GM23338 (cell line): ENCODE measurements around the gene PTPRN2.

ENCODE experiments used
- CREB1 ChIP-seq: fragments of 250-450 bp; sonication (Bioruptor Pico); IDR thresholded peaks from 2 replicates; pipeline ENCODE4 v1.5.0; 2020; ENCODE audit warnings: low read depth, mild to moderate bottlenecking, moderate library complexity
- EZH2 ChIP-seq: fragments of 200-600 bp; sonication (generic); IDR thresholded peaks from one replicate; pipeline ENCODE4 v1.8.0; 2017; ENCODE audit warnings: antibody characterized with exemption, mild to moderate bottlenecking, low read depth; ENCODE audit not compliant: unreplicated experiment
- EZH2phosphoT487 ChIP-seq: fragments of 200-600 bp; sonication (generic); IDR thresholded peaks from one replicate; pipeline ENCODE4 v1.8.1; 2018; ENCODE audit warnings: antibody characterized with exemption; ENCODE audit not compliant: unreplicated experiment
- JUNB ChIP-seq: IDR thresholded peaks from one replicate; pipeline ENCODE4 v1.6.1; 2016; ENCODE audit warnings: antibody characterized with exemption; ENCODE audit not compliant: unreplicated experiment
- NANOG ChIP-seq: IDR thresholded peaks from 2 replicates; pipeline ENCODE4 v1.6.1; 2016; ENCODE audit warnings: antibody characterized with exemption, borderline replicate concordance
- POLR2AphosphoS5 ChIP-seq: IDR thresholded peaks from 2 replicates; pipeline ENCODE4 v1.6.1; 2016; ENCODE audit warnings: antibody characterized with exemption, low read depth
- STAT1 ChIP-seq: IDR thresholded peaks from one replicate; pipeline ENCODE4 v1.6.1; 2016; ENCODE audit warnings: antibody characterized with exemption; ENCODE audit not compliant: unreplicated experiment
- ZNF114 ChIP-seq: fragments of 250-450 bp; sonication (Bioruptor Pico); IDR thresholded peaks from 2 replicates; pipeline ENCODE4 v1.5.0; 2020; ENCODE audit warnings: mild to moderate bottlenecking, moderate library complexity
- ZNF331 ChIP-seq: fragments of 250-450 bp; sonication (Bioruptor Pico); IDR thresholded peaks from 2 replicates; pipeline ENCODE4 v1.5.0; 2020; ENCODE audit warnings: low read depth, mild to moderate bottlenecking, moderate library complexity
- TF ChIP-seq, protein P1 (sequence below), 2 experiments: fragments of 200-600 bp in 1 of 2; sonication (generic) in 1 of 2; conservative IDR thresholded peaks; 2 replicates each; pipeline versions ENCODE4 v1.5.1 to v1.6.1; 2016 to 2017; ENCODE audit warnings: antibody characterized with exemption in 2 of 2, low read depth in 2 of 2, mild to moderate bottlenecking in 2 of 2, moderate library complexity in 1 of 2
- TF ChIP-seq, protein P2 (sequence below): IDR thresholded peaks from one replicate; pipeline ENCODE4 v1.6.1; 2018; ENCODE audit warnings: antibody characterized with exemption; ENCODE audit not compliant: unreplicated experiment
- TF ChIP-seq, protein P3 (sequence below): IDR thresholded peaks from 2 replicates; pipeline ENCODE4 v1.6.1; 2016; ENCODE audit warnings: antibody characterized with exemption

DNA sequence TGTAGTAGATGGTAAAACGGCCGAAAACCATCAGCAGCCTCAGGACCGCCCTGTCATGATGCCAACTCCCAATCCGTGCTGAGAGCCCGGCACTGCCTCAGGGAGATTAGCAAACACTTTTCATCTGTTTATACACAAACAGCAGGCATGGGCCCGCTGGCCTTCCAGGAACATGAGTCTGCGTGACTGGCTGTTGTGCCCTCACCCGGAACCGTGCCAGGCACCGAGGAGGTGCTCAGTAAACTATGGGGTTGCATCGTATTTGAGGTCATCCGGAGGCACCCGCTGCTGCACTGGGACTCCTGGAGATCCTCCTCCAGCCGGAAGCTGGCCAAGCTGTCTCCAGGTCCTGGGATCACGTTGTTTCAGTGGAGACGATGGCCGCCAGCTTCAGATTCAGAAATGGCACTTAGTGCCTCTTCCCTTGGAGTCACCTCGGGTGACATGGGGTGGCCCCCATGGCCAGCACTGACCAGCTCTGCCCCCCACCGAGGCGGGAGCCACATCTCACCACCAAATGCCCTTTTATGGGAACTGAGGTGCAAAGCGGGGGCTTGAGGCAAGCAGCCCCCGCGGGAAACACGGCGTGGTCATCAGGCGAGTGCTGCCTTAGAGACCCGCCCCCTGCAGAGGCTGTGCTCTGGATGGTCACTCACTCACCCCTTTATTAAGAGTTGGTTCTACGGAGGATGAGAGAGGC is 585.9 kb downstream of the PTPRN2 start:
- TF ChIP-seq, protein P1, sequence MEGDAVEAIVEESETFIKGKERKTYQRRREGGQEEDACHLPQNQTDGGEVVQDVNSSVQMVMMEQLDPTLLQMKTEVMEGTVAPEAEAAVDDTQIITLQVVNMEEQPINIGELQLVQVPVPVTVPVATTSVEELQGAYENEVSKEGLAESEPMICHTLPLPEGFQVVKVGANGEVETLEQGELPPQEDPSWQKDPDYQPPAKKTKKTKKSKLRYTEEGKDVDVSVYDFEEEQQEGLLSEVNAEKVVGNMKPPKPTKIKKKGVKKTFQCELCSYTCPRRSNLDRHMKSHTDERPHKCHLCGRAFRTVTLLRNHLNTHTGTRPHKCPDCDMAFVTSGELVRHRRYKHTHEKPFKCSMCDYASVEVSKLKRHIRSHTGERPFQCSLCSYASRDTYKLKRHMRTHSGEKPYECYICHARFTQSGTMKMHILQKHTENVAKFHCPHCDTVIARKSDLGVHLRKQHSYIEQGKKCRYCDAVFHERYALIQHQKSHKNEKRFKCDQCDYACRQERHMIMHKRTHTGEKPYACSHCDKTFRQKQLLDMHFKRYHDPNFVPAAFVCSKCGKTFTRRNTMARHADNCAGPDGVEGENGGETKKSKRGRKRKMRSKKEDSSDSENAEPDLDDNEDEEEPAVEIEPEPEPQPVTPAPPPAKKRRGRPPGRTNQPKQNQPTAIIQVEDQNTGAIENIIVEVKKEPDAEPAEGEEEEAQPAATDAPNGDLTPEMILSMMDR (conservative IDR thresholded peaks at IDR 0.05; ENCODE audit: low read depth in 2 of 2), result no peak
- TF ChIP-seq EZH2 (no peak), POLR2AphosphoS5 (no peak), ZNF331 (CRISPR knock-in tag) (no peak), EZH2phosphoT487 (no peak), CREB1 (CRISPR knock-in tag) (no peak), NANOG (no peak), ZNF114 (CRISPR knock-in tag) (no peak), JUNB (no peak), STAT1 (no peak)
- TF ChIP-seq, protein P2, sequence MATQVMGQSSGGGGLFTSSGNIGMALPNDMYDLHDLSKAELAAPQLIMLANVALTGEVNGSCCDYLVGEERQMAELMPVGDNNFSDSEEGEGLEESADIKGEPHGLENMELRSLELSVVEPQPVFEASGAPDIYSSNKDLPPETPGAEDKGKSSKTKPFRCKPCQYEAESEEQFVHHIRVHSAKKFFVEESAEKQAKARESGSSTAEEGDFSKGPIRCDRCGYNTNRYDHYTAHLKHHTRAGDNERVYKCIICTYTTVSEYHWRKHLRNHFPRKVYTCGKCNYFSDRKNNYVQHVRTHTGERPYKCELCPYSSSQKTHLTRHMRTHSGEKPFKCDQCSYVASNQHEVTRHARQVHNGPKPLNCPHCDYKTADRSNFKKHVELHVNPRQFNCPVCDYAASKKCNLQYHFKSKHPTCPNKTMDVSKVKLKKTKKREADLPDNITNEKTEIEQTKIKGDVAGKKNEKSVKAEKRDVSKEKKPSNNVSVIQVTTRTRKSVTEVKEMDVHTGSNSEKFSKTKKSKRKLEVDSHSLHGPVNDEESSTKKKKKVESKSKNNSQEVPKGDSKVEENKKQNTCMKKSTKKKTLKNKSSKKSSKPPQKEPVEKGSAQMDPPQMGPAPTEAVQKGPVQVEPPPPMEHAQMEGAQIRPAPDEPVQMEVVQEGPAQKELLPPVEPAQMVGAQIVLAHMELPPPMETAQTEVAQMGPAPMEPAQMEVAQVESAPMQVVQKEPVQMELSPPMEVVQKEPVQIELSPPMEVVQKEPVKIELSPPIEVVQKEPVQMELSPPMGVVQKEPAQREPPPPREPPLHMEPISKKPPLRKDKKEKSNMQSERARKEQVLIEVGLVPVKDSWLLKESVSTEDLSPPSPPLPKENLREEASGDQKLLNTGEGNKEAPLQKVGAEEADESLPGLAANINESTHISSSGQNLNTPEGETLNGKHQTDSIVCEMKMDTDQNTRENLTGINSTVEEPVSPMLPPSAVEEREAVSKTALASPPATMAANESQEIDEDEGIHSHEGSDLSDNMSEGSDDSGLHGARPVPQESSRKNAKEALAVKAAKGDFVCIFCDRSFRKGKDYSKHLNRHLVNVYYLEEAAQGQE, result no peak
- TF ChIP-seq, protein P3, sequence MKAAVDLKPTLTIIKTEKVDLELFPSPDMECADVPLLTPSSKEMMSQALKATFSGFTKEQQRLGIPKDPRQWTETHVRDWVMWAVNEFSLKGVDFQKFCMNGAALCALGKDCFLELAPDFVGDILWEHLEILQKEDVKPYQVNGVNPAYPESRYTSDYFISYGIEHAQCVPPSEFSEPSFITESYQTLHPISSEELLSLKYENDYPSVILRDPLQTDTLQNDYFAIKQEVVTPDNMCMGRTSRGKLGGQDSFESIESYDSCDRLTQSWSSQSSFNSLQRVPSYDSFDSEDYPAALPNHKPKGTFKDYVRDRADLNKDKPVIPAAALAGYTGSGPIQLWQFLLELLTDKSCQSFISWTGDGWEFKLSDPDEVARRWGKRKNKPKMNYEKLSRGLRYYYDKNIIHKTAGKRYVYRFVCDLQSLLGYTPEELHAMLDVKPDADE, result no peak
